ENCODE measurements around the gene CASD1. TPM values are rescaled to one million over a fixed set of nuclear protein-coding genes. Genes with fewer than 3 reads are reported as not detected.

The CASD1 gene
- total RNA-seq (10 to 100 TPM; 26.4 to 39.0 (median 33.7) TPM), polyA plus RNA-seq (10 to 100 TPM; 11.3 to 15.7 (median 13.1) TPM)
- long read RNA-seq, donor 1, partial matches to known transcripts, result 0 of 2 reads
- long read RNA-seq, donor 1, other reads (novel, unspliced or antisense), result 0 of 2 reads
- long read RNA-seq, donor 2, result 0 reads

DNA sequence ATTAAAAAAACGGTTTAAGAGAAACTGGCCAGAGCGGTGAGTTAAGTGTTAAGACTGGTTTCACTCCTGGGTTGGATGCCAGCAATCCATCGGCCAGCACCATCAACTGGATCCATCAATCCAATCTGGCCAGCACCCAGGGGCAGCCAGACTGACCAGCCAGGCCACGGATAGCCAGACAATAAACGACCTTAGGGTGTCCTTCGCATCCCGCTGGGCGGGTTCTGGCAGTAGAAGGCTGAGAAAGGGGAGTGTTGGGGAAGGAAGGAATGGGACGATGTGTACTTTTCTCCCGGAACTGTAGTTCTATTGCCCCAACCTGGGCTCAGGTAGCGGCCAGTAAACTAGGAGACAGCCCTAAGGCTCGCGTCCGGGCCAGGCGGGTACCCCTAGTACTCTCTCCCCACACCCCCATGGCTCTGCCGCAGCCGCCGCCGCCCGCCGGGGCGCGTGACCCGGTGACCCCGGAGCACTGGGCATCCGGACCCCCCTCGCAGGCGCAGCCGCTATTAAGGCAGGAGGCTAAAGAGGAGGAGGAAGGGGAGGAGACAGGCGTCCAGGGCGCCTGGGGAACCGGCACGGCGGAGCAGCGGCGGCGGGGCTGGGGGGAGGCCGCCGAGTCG, at the start of gene CASD1:
Gene CASD1, plus strand, starts transcription at position 546 of the 623 bp plus-strand sequence. CDS start 276 bp downstream, outside the sequence.
- TF ChIP-seq POLR2AphosphoS5 (IDR thresholded peaks at IDR 0.05), result peak; percentile 41 to 78 (median 72)
- TF ChIP-seq CTCF (IDR thresholded peaks at IDR 0.05 in 8 of 11, conservative IDR thresholded peaks at IDR 0.05 in 3 of 11), result no peak
- TF ChIP-seq POLR2A (IDR thresholded peaks at IDR 0.05), result no peak
- 4 to 13% (median 8%) methylated on average over 17 to 40 of the region's 40 CpGs for WGBS, 5 donors
- Histone ChIP-seq H3K4me3 (peak within 1 kb of the TSS; percentile 62 to 95 (median 84)), H3K27me3 (replicated peaks in 1 of 7) (no peaks in the 10 kb centered on the region), H3K9me3 (no peaks in the 10 kb centered on the region), H3K36me3 (no peaks in the 10 kb centered on the region), H3K4me1 (peaks cover 7 to 50% (median 35%) of the 10 kb centered on the region in 6 donors), H3K27ac (peak within 1 kb of the TSS; percentile 92 to 97 (median 95))
- DNase-seq, result no peak
- intact Hi-C loops (cut with DNase I; ENCODE audit: low total_unique reads), result no loop called here

DNA sequence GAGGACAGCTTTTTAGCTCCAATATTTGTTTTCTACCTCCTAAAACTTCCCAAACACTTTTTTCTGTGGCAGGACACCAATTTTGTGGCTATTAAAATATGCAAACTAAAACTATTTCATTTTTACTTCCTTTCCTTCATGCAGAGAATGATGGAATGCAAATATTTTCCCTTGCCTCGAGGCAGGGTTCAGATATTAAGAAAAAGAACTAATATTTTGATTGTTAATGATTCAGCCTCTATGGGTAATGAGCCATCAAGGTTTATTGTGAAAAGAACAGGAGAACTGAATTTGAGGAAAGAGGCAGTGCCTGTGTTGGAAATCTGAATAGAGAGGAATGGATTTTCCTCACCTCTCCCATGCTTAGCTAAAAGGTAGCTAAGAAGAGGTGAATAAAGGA, 43.1 kb upstream of the CASD1 start:
- intact Hi-C loops (cut with DNase I; ENCODE audit: low total_unique reads), result no loop called here
- peaks cover 0 to 13% (median 7%) of the 10 kb centered on the region in 8 donors for H3K9me3 ChIP-seq
- H3K27ac ChIP-seq, result no peak overlapping the region
- no peak overlapping the region for H3K4me3 ChIP-seq
- DNase-seq, result no peak
- H3K4me1 ChIP-seq, result no peaks in the 10 kb centered on the region
- H3K36me3 ChIP-seq, result no peaks in the 10 kb centered on the region
- TF ChIP-seq POLR2A (IDR thresholded peaks at IDR 0.05) (no peak), CTCF (IDR thresholded peaks at IDR 0.05 in 8 of 11, conservative IDR thresholded peaks at IDR 0.05 in 3 of 11) (no peak), POLR2AphosphoS5 (IDR thresholded peaks at IDR 0.05) (no peak)
- no peaks in the 10 kb centered on the region for H3K27me3 ChIP-seq (replicated peaks in 1 of 7)
- WGBS, 5 donors, result 53 to 79% (median 63%) methylated on average over 1 of the region's 1 CpG

DNA sequence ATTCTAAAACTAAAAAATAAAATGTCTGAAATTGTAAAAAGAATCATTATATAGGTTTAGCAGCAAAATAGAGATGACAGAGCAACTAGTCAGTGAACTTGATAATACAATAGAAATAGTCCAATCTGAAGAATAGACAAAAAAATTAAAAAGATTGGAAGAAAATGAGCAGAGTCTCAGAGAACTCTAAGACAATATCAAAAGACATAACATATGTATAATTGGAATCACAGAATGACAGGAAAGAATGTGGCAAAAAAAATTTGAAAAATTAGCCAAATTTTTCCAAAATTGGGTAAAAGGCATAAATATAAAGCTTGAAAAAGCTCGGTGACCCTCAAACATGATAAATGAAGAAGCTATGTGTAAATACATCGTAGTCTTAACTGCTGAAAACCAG, 38.0 kb upstream of the CASD1 start:
- intact Hi-C loops (cut with DNase I; ENCODE audit: low total_unique reads), result no loop called here
- Histone ChIP-seq H3K4me1 (no peaks in the 10 kb centered on the region), H3K4me3 (no peak overlapping the region), H3K27ac (no peak overlapping the region), H3K27me3 (replicated peaks in 1 of 7) (no peaks in the 10 kb centered on the region), H3K36me3 (no peaks in the 10 kb centered on the region), H3K9me3 (peaks cover 0 to 24% (median 14%) of the 10 kb centered on the region in 8 donors)
- DNase-seq, result no peak
- no peak for TF ChIP-seq POLR2AphosphoS5 (IDR thresholded peaks at IDR 0.05)
- no peak for TF ChIP-seq CTCF (IDR thresholded peaks at IDR 0.05 in 8 of 11, conservative IDR thresholded peaks at IDR 0.05 in 3 of 11)
- no peak for TF ChIP-seq POLR2A (IDR thresholded peaks at IDR 0.05)
- WGBS, 5 donors, result 84 to 93% (median 86%) methylated on average over 2 of the region's 2 CpGs

- Histone ChIP-seq H3K4me3 (no peak overlapping the region), H3K27me3 (replicated peaks in 1 of 7) (no peaks in the 10 kb centered on the region), H3K9me3 (peaks cover 0 to 24% (median 14%) of the 10 kb centered on the region in 8 donors), H3K27ac (no peak overlapping the region), H3K4me1 (no peaks in the 10 kb centered on the region), H3K36me3 (no peaks in the 10 kb centered on the region)
- WGBS, 5 donors, result 57 to 74% (median 67%) methylated on average over 1 of the region's 1 CpG
- TF ChIP-seq POLR2AphosphoS5 (IDR thresholded peaks at IDR 0.05) (no peak), CTCF (IDR thresholded peaks at IDR 0.05 in 8 of 11, conservative IDR thresholded peaks at IDR 0.05 in 3 of 11) (no peak), POLR2A (IDR thresholded peaks at IDR 0.05) (no peak)
- intact Hi-C loops (cut with DNase I; ENCODE audit: low total_unique reads), result no loop called here
- no peak for DNase-seq
Observed at GRCh38 chr7:94472608-94473007, 37.0 kb upstream of the CASD1 start.
